OCI-M2 (cell line): ENCODE results near the gene SCRN2.

Source experiments
- DNase-seq: peaks from one replicate; lab custom pipeline; 2025; ENCODE audit not compliant: unreplicated experiment; lab: John Stamatoyannopoulos, UW

The SCRN2 gene

GRCh38 chr17:47806913-47807255 is 34.2 kb downstream of the SCRN2 start:
- no peak for DNase-seq

GRCh38 chr17:47806026-47806912 is 34.8 kb downstream of the SCRN2 start:
- no peak for DNase-seq

DNA sequence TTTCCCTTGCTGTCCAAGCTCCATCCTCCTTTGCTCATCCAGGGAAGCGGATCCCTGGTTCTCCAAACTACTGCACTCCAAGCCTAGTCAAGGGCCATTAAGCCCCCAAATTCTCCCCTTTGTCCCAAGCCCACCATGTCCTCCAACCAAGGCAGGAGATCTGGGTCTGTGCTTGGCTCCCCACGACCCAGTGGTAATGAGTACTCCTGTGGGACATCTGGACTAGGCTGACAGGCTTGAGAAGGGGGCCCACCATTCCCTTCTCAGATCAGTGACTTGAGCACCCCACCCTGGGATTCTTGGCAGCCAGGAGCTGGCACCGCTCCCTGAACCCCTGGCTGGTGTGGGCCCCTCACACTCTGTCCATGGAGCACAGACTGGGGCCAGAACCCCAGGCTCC is 36.6 kb downstream of the SCRN2 start:
- no peak for DNase-seq

- no peak for DNase-seq
Measured at GRCh38 chr17:47803751-47804150, 37.3 kb downstream of the SCRN2 start.

GRCh38 chr17:47803201-47803600 is 37.9 kb downstream of the SCRN2 start:
- DNase-seq = no peak

GRCh38 chr17:47802341-47803022 is 38.6 kb downstream of the SCRN2 start:
- no peak for DNase-seq

GRCh38 chr17:47801906-47802305 is 39.2 kb downstream of the SCRN2 start:
- no peak for DNase-seq

DNA sequence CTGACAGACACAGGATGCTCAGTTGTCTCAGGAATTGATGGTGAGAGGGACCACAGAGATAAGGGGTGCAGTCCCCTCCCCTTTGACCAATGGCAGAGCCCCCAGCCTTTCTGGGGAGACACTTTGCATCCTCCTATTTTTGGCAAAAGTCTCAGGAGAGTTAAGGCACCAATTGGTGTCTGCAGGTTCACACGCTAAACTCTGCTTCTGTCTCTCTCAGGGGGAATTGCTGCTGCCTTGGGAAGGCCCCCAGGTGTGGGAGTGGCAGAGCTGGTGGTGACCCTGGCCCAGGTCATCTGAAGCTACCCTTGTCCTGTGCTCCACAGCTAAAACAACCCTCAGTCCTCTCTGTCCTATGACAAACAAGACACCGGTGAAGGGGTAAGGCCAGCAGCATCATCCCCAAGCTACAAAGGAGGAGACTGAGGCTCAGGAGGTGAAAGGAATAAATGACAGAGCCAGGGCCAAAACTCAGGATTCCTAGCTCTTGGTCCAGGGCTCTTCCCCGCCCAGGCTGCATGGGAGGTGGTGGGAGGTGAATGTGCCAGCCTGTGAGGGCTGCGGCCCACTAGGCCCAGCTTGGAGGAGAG is 39.8 kb downstream of the SCRN2 start:
- DNase-seq = no peak

- DNase-seq = no peak
Measured at GRCh38 chr17:47800686-47801085, 40.4 kb downstream of the SCRN2 start.

- no peak for DNase-seq
Measured at GRCh38 chr17:47797797-47798196, 43.3 kb downstream of the SCRN2 start.

DNA sequence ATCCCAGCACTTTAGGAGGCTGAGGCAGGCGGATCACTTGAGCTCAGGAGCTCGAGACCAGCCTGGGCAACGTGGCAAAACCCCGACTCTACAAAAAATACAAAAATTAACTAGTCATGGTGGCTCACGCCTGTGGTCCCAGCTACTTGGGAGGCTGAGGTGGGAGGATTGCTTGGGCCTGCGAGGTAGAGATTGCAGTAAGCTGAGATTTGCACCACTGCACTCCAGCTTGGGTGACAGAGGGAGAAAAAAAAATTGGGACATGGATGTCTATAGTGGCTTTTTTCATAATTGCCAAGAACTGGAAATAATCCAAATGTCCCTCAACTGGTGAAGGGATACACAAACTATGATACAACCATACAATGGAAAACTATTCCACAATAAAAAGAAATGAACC is 48.1 kb downstream of the SCRN2 start:
- DNase-seq = no peak

DNA sequence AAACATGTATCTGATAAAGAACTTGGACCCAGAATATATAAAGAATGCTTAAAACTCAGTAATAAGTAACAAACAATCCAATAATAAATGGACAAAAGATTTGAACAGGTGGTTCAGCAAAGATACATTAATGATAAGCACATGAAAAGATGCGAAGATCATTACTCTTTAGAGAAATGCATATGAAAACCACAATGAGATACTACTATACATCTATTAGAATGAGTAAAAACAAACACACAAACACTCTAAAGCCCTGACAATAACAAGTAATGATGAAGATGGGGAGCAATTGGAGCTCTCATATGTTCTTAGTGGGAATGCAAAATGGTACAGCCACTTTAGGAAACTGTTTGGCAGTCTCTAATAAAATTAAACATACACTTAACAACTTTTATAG is 48.6 kb downstream of the SCRN2 start:
- no peak for DNase-seq

GRCh38 chr17:47791025-47791424 is 50.0 kb downstream of the SCRN2 start:
- no peak for DNase-seq

DNA sequence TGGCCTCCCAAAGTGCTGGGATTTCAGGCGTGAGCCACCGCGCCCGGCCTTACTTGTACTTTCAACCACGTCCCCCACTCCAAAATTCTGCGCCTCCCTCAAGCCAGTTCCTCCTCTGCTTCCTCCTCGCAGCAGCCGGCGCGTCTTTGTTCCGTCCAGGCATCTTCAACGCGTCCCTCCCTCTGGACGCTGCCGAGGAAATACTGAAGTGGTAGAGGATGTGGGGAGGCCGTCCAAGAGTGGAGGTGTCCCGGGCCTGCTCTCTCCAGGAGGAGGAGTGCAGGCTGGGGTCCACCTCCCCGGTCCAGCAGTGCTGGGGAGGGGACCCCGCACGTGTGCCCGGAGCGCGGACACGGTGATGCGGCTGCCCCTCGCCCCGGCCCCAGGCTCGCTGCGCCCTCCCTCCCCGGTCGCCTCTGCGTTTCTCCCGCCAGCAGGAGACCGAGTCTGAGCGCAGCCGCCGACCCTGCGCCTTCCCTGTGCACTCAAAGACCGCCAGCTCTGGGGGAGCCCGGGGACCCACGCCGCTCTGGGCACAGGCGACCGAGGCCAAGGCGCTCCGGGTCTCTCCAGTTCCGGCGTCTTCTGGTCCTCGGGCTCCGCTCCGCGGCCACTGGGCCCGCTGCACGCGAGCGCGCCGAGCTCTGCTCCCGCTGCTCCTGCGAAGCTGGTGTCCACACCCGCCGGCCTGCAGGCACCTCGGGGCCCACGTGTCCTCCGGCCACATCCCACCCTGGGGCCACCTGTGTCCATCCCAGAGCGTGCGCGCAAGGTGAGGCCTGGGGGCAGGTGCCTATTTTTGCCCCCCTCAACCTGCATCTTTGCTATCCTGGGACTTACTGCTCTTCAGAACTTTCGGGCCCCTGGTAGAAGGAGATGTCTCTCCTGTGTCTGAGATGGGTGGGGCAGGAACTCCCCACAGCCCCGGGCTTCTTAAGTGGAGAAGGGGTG is 51.2 kb downstream of the SCRN2 start:
- no peak for DNase-seq
